Measurements from ENCODE around the gene PRKACA.

GRCh38 chr19:14094854-14095253 lies 22.7 kb downstream of the PRKACA start:
- TF ChIP-seq EP300 (IDR thresholded peaks at IDR 0.05; ENCODE audit: low read depth) (no peak), CTCF (IDR thresholded peaks at IDR 0.05) (no peak), POLR2AphosphoS5 (IDR thresholded peaks at IDR 0.05) (no peak), POLR2A (IDR thresholded peaks at IDR 0.05) (no peak)
